Epithelial cell of esophagus (primary cell): ENCODE results near the gene SPSB1.

ENCODE experiments used
- DNase-seq: peaks from one replicate; pipeline ENCODE4 v3.0.0; 2010; ENCODE audit warnings: low read depth
- H3K4me3 ChIP-seq: 2 replicates; pipeline ENCODE4 v1.5.1; 2011; ENCODE audit warnings: mild to moderate bottlenecking, low read length, control low read depth
- CTCF ChIP-seq: IDR thresholded peaks from 2 replicates; pipeline ENCODE4 v1.5.1; 2011; ENCODE audit warnings: low read depth, mild to moderate bottlenecking, low read length, control low read depth, inconsistent platforms; ENCODE audit not compliant: insufficient read depth; ENCODE audit errors: missing control alignments

The SPSB1 gene

GRCh38 chr1:9406111-9406510 lies 113.4 kb downstream of the SPSB1 start:
- no peak for DNase-seq
- H3K4me3 ChIP-seq: no peak overlapping the region
- no peak for TF ChIP-seq CTCF

GRCh38 chr1:9410737-9411297 lies 118.1 kb downstream of the SPSB1 start:
- DNase-seq: peak; percentile 14
- TF ChIP-seq CTCF: no peak
- H3K4me3 ChIP-seq: no peak overlapping the region

DNA sequence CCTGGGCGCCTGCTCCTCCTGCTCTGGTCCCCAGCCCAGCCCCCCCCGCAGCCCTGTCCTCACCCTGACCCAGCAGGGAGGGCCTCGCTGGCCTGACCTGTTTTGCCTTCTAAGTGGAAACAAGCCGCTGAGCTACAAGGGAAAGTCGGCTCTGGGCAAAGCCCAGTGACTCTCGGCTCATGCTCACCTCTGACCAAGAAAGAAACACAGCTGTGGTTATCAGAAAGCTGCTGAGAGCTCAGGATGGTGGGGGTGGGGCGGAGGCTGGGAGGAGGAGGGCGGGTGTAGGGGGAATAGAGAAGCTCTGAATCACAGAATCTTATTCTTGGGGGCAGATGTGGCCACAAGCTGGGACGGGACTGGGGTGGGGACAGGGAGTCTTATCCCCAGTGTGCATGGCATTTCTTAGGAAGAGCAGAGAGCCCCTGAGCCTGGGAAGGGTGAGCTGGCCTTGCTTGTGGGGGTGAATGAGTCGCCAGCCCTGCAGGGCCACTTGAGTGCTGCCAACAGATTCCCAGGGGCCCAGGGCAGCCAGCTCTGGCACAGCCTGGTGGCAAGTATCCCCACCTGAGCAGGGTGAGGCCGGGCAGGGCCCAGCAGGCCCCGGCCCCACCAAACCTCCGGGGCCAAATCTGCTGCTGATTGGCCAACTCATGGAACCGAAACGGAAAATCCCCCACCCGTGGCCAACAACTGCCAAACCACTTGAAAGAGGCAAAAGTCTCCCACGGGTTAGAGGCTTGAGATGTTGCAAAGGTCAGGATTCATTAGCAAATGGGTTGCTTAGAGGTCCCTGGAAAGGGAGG lies 120.6 kb downstream of the SPSB1 start:
- TF ChIP-seq CTCF: peak; percentile 5
- no peak overlapping the region for H3K4me3 ChIP-seq
- peak; percentile 64 for DNase-seq

GRCh38 chr1:9413877-9414213 lies 121.2 kb downstream of the SPSB1 start:
- H3K4me3 ChIP-seq: no peak overlapping the region
- DNase-seq: no peak
- no peak for TF ChIP-seq CTCF

DNA sequence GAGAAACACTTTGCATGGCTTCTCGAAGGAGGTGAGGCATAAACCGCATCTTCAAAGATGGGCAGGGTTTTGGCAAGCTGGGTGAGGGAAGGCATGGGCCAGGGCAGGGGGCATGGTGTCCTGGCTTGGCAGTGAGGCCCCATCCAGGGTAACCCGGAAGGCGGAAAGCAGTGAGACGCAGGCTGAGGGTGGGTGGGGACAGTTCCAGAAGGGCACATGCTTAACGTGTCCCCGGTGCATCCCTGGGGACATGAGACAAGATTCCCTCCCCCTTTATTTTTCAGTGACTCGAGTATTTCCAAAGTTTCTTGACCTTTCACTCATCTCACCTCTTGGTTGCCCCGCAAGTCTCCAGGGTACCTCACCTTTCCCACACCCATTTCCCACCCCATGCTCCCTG lies 123.8 kb downstream of the SPSB1 start:
- no peak overlapping the region for H3K4me3 ChIP-seq
- TF ChIP-seq CTCF: no peak
- no peak for DNase-seq

DNA sequence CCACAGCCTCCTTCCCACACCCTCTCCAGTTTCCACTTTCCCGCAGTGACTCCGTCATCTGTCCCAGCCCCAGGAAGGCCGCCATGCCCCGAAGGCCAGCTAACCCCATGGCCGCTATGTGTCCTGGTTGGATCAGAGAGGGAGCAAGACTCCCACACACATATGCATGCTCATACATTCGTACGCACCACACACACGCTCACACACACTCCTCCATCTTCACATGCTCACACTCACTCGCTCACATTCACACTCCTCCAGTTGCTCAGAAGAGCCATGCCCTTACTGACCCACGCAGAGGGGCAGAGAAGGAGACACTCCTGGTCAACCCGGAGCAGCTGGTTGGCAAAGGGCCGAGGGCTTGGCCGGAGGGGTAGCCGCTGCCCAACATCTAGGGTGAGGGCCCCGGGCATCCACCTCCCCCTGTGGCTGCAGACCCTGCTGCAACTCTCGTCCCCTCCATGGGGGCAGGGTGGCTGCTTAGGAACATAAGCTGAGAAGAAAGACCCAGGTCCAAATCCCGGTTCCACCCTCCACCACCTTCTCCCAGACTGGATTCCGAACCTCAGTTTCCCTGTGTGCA lies 124.3 kb downstream of the SPSB1 start:
- no peak for DNase-seq
- no peak overlapping the region for H3K4me3 ChIP-seq
- no peak for TF ChIP-seq CTCF
